ENCODE data around the gene CHID1. TPM values are rescaled to one million over a fixed set of nuclear protein-coding genes. Genes with fewer than 3 reads are reported as not detected.

The CHID1 gene
- total and polyA plus RNA-seq, 3 donors from 2014 or later, result 134 to 176 (median 146) TPM

DNA sequence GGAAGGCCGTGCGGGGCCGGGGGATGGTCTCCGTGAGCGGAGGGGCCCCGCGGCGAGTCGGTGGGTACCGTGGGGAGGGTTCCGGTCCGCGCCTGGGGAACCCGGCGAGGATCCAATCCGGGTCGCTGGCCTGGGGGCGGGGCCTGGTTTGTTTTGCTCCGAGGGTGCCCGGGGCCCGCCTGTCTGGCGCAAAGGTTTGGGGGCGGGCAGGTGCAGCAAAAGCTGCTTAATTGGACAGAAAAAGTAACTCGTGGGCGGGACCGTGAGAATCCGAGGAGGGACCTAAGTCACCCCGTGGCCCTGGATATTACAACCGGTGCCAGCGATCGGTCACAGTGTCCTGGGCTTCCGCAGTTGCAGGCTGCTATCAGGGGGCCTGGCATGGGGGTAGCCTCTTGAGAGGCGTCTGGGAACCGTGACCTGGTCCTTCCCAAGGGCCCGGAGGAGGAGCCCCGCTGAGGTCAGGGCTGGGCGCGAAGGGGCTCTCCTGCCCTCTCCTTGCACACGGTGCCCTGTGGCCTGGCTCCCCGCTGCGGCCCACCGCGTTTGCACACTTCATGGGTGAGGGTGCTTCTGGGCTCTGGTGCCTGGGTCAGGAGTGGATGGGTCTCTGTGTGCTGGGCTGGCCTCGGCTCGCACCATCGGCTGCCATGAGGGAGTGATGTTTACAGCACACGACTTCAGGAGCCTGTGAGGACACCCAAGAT is 90.5 kb downstream of the CHID1 start:
- TF ChIP-seq, protein P1, sequence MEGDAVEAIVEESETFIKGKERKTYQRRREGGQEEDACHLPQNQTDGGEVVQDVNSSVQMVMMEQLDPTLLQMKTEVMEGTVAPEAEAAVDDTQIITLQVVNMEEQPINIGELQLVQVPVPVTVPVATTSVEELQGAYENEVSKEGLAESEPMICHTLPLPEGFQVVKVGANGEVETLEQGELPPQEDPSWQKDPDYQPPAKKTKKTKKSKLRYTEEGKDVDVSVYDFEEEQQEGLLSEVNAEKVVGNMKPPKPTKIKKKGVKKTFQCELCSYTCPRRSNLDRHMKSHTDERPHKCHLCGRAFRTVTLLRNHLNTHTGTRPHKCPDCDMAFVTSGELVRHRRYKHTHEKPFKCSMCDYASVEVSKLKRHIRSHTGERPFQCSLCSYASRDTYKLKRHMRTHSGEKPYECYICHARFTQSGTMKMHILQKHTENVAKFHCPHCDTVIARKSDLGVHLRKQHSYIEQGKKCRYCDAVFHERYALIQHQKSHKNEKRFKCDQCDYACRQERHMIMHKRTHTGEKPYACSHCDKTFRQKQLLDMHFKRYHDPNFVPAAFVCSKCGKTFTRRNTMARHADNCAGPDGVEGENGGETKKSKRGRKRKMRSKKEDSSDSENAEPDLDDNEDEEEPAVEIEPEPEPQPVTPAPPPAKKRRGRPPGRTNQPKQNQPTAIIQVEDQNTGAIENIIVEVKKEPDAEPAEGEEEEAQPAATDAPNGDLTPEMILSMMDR (IDR thresholded peaks at IDR 0.05), result no peak
- TF ChIP-seq POLR2A (IDR thresholded peaks at IDR 0.05), result no peak
- Histone ChIP-seq H3K36me3 (ENCODE audit: low read depth, missing control alignments) (no peaks in the 10 kb centered on the region), H3K27ac (peak overlapping the region; percentile 92 to 94), H3K27me3 (no peaks in the 10 kb centered on the region), H3K9me3 (no peaks in the 10 kb centered on the region), H3K4me3 (peak overlapping the region; percentile 97 to 98), H3K4me1 (peaks cover 24% of the 10 kb centered on the region)
- 0 to 1% methylated on average over 1 to 47 of the region's 47 CpGs for WGBS, 2 donors
- peak; percentile 94 for DNase-seq
- intact Hi-C loops (cut with DNase I; ENCODE audit: low total_unique reads), result no loop called here

DNA sequence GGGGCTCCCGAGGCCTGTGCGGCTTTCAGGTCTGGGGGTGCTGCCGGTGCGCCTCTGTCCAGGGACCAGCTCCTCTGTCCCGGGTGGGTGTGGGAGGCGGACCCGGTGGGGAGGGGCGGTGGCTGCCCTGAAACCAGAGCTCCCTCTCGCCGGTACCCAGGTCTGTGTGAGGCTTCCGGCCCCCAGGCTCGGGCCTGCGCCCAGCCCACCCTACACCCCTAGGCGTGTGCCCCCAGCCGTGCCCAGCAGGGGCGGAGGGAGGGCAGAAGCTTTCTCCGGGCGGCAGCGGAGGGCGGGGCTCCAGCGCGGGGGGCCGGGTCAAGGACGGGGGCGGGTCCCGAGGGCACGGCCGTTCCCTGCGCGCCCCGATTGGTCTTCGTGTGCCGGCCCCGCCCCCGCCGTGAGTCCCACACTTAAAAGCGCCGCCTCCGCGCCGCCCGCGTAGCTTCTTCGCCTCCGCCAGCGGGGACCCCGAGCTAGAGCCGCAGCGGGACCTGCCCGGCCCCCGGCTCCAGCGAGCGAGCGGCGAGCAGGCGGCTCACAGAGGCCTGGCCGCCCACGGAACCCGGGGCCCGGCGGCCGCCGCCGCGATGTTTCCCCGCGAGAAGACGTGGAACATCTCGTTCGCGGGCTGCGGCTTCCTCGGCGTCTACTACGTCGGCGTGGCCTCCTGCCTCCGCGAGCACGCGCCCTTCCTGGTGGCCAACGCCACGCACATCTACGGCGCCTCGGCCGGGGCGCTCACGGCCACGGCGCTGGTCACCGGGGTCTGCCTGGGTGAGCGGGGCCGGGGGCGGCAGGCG is 91.3 kb downstream of the CHID1 start:
- no peak for TF ChIP-seq POLR2A (IDR thresholded peaks at IDR 0.05)
- TF ChIP-seq, protein P1 (IDR thresholded peaks at IDR 0.05), result peak in 1 of 3 experiments; percentile 20
- no peaks in the 10 kb centered on the region for H3K9me3 ChIP-seq
- H3K4me3 ChIP-seq, result peak overlapping the region; percentile 97 to 98
- WGBS, 2 donors, result 0% methylated on average over 86 of the region's 96 CpGs; no CpG with 5 or more reads in 1 of the 2 donors
- peak overlapping the region; percentile 92 to 94 for H3K27ac ChIP-seq
- peaks cover 24% of the 10 kb centered on the region for H3K4me1 ChIP-seq
- intact Hi-C loops (cut with DNase I; ENCODE audit: low total_unique reads), result no loop called here
- no peaks in the 10 kb centered on the region for H3K27me3 ChIP-seq
- peak; percentile 96 for DNase-seq
- H3K36me3 ChIP-seq (ENCODE audit: low read depth, missing control alignments), result no peaks in the 10 kb centered on the region

DNA sequence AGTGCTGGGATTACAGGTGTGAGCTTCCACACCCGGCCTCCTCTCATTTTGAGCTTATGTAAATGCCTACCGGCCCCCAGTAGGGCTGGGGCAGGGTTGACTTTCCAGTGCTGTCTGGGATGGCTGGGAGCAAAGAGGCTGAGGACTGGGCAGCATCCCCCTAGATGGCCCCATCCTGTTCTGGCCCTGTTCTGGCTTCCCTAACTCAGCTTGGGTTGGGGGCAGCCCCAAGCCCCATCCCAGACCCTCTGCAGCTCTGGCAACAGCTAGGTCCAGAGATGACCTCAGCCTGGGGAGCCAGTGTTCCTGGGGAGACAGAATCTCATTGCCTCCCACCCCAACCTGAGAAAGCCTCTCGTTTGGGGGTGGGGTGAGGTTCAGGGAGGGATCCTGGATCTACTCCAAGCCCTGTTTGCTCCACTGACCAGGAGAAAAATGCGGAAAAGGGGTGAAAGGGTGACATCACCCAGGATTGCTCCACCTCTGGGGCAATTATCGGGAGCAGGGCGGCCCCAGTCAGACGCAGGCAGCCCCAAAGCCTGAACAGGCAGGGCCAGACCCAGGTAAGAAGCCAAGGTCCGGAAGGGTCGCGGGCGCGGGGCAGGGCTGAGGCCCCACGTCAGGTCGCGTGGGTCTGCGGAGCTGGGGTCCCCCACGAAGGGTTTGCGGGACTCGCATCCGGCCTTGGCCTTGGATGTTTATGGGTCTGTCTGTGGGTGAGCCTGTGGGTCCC is 92.0 kb downstream of the CHID1 start, which contains the start of gene PNPLA2:
TSS of gene PNPLA2 (plus strand) at position 519 of the 733 bp plus-strand sequence. CDS start 805 bp downstream, outside the sequence.
- peak within 1 kb of the TSS; percentile 97 to 98 for H3K4me3 ChIP-seq
- H3K27ac ChIP-seq, result peak within 1 kb of the TSS; percentile 92 to 94
- DNase-seq, result no peak
- H3K4me1 ChIP-seq, result peaks cover 24% of the 10 kb centered on the region
- intact Hi-C loops (cut with DNase I; ENCODE audit: low total_unique reads), result no loop called here
- H3K9me3 ChIP-seq, result no peaks in the 10 kb centered on the region
- TF ChIP-seq, protein P1 (IDR thresholded peaks at IDR 0.05), result no peak
- TF ChIP-seq POLR2A (IDR thresholded peaks at IDR 0.05), result no peak
- H3K27me3 ChIP-seq, result no peaks in the 10 kb centered on the region
- WGBS, 2 donors, result 10 to 21% methylated on average over 7 to 19 of the region's 20 CpGs
- no peaks in the 10 kb centered on the region for H3K36me3 ChIP-seq (ENCODE audit: low read depth, missing control alignments)

Small RNA genes lying within 50 kb of the gene (small RNA-seq; reads per million reads assigned to genes)
- gene RNU6-1025P, result 0 reads per million in 2 donors

Other genes starting within 250 kb of the CHID1 start
- gene DEAF1, start 215.6 kb downstream of the CHID1 start, total RNA-seq, result 100 to 1,000 TPM in 1 of 2 donors, 10 to 100 TPM in 1; 82.5 to 116 TPM
- gene DEAF1, start 215.6 kb downstream of the CHID1 start, polyA plus RNA-seq (ENCODE audit: insufficient read depth, low read depth, low replicate concordance), result 47.9 TPM
- gene TMEM80, start 215.0 kb downstream of the CHID1 start, total RNA-seq, result 10 to 100 TPM; 72.8 to 74.5 TPM
- gene TMEM80, start 215.0 kb downstream of the CHID1 start, polyA plus RNA-seq (ENCODE audit: insufficient read depth, low read depth, low replicate concordance), result 38.9 TPM
- 10 to 100 TPM; 27.3 to 29.1 TPM for gene EPS8L2, start 204.6 kb downstream of the CHID1 start, total RNA-seq
- 14.3 TPM for gene EPS8L2, start 204.6 kb downstream of the CHID1 start, polyA plus RNA-seq (ENCODE audit: insufficient read depth, low read depth, low replicate concordance)
- 10 to 100 TPM; 84.8 to 88.1 TPM for gene TALDO1, start 163.3 kb downstream of the CHID1 start, total RNA-seq
- gene TALDO1, start 163.3 kb downstream of the CHID1 start, polyA plus RNA-seq (ENCODE audit: insufficient read depth, low read depth, low replicate concordance), result 86.6 TPM
- 10 to 100 TPM; 80.9 to 84.2 TPM for gene GATD1, start 133.3 kb downstream of the CHID1 start, total RNA-seq
- 64.3 TPM for gene GATD1, start 133.3 kb downstream of the CHID1 start, polyA plus RNA-seq (ENCODE audit: insufficient read depth, low read depth, low replicate concordance)
- gene CEND1, start 120.7 kb downstream of the CHID1 start, total RNA-seq, result 1 to 10 TPM; 1.0 to 2.1 TPM
- 0.50 TPM for gene CEND1, start 120.7 kb downstream of the CHID1 start, polyA plus RNA-seq (ENCODE audit: insufficient read depth, low read depth, low replicate concordance)
- 10 to 100 TPM; 39.7 to 42.4 TPM for gene SLC25A22, start 112.5 kb downstream of the CHID1 start, total RNA-seq
- gene SLC25A22, start 112.5 kb downstream of the CHID1 start, polyA plus RNA-seq (ENCODE audit: insufficient read depth, low read depth, low replicate concordance), result 25.1 TPM
- 10 to 100 TPM; 50.7 to 59.3 TPM for gene PIDD1, start 105.6 kb downstream of the CHID1 start, total RNA-seq
- gene PIDD1, start 105.6 kb downstream of the CHID1 start, polyA plus RNA-seq (ENCODE audit: insufficient read depth, low read depth, low replicate concordance), result 17.6 TPM
- gene RPLP2, start 100.8 kb downstream of the CHID1 start, total RNA-seq, result 100 to 1,000 TPM; 193 to 864 TPM
- gene RPLP2, start 100.8 kb downstream of the CHID1 start, polyA plus RNA-seq (ENCODE audit: insufficient read depth, low read depth, low replicate concordance), result 943 TPM
- gene PNPLA2, start 91.9 kb downstream of the CHID1 start, total RNA-seq, result 100 to 1,000 TPM in 1 of 2 donors, 10 to 100 TPM in 1; 96.7 to 108 TPM
- gene PNPLA2, start 91.9 kb downstream of the CHID1 start, polyA plus RNA-seq (ENCODE audit: insufficient read depth, low read depth, low replicate concordance), result 86.7 TPM
- gene CRACR2B, start 82.9 kb downstream of the CHID1 start, total RNA-seq, result 1 to 10 TPM; 6.5 to 7.4 TPM
- gene CRACR2B, start 82.9 kb downstream of the CHID1 start, polyA plus RNA-seq (ENCODE audit: insufficient read depth, low read depth, low replicate concordance), result 4.9 TPM
- 100 to 1,000 TPM; 108 to 195 TPM for gene CD151, start 77.9 kb downstream of the CHID1 start, total RNA-seq
- gene CD151, start 77.9 kb downstream of the CHID1 start, polyA plus RNA-seq (ENCODE audit: insufficient read depth, low read depth, low replicate concordance), result 201 TPM
- gene POLR2L, start 68.3 kb downstream of the CHID1 start, total RNA-seq, result 10 to 100 TPM; 32.9 to 48.4 TPM
- 97.3 TPM for gene POLR2L, start 68.3 kb downstream of the CHID1 start, polyA plus RNA-seq (ENCODE audit: insufficient read depth, low read depth, low replicate concordance)
- 10 to 100 TPM; 49.1 to 87.0 TPM for gene TSPAN4, start 68.0 kb downstream of the CHID1 start, total RNA-seq
- 47.2 TPM for gene TSPAN4, start 68.0 kb downstream of the CHID1 start, polyA plus RNA-seq (ENCODE audit: insufficient read depth, low read depth, low replicate concordance)
- gene AP2A2, start 15.1 kb upstream of the CHID1 start, total RNA-seq, result 10 to 100 TPM; 82.0 to 95.0 TPM
- gene AP2A2, start 15.1 kb upstream of the CHID1 start, polyA plus RNA-seq (ENCODE audit: insufficient read depth, low read depth, low replicate concordance), result 106 TPM
- under 1 TPM; 0.16 to 0.19 TPM for gene MUC6, start 125.9 kb upstream of the CHID1 start, total RNA-seq
- 1.5 TPM for gene MUC6, start 125.9 kb upstream of the CHID1 start, polyA plus RNA-seq (ENCODE audit: insufficient read depth, low read depth, low replicate concordance)
- gene MUC2, start 164.1 kb upstream of the CHID1 start, total RNA-seq, result under 1 TPM; 0.47 to 0.93 TPM
- gene MUC2, start 164.1 kb upstream of the CHID1 start, polyA plus RNA-seq (ENCODE audit: insufficient read depth, low read depth, low replicate concordance), result 0.41 TPM
- under 1 TPM; 0.31 to 0.62 TPM for gene MUC5AC, start 247.1 kb upstream of the CHID1 start, total RNA-seq
- 0.32 TPM for gene MUC5AC, start 247.1 kb upstream of the CHID1 start, polyA plus RNA-seq (ENCODE audit: insufficient read depth, low read depth, low replicate concordance)